Measurements from ENCODE around the gene METTL21C. TPM values are rescaled to one million over a fixed set of nuclear protein-coding genes. Genes with fewer than 3 reads are reported as not detected.

The METTL21C gene
- total RNA-seq, 2 donors from 2014 or later, result not detected

DNA sequence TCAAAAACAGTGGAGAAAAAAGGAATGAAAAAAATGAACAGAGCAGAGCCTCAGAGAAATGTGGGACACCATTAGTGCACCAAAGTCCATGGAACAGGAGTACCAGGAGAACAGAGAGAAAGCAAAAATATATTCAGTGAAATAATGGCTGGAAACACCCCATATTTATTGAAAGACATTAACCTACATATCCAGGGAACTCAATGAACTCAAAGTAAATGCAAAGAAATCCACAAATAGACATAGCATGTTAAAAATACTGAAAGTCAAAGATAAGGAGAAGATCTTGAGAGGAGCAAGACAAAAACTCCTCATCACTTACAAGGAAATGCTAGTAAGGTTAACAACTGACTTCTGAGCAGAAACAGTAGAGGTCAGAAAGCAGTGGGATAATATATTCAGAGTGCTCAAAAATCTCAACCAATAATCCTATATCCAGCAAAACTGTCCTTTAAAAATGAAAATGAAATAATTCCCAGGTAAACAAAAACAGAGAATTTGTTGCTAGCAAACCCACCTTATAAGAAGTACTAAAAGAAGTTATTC, 35.6 kb downstream of the METTL21C start:
- H3K36me3 ChIP-seq, result no peaks in the 10 kb centered on the region
- no peaks in the 10 kb centered on the region for H3K4me1 ChIP-seq (replicated peaks)
- intact Hi-C loops (cut with DNase I), result no loop called here
- TF ChIP-seq POLR2AphosphoS5 (IDR thresholded peaks at IDR 0.05) (no peak), POLR2A (IDR thresholded peaks at IDR 0.05) (no peak)
- TF ChIP-seq, protein P1, sequence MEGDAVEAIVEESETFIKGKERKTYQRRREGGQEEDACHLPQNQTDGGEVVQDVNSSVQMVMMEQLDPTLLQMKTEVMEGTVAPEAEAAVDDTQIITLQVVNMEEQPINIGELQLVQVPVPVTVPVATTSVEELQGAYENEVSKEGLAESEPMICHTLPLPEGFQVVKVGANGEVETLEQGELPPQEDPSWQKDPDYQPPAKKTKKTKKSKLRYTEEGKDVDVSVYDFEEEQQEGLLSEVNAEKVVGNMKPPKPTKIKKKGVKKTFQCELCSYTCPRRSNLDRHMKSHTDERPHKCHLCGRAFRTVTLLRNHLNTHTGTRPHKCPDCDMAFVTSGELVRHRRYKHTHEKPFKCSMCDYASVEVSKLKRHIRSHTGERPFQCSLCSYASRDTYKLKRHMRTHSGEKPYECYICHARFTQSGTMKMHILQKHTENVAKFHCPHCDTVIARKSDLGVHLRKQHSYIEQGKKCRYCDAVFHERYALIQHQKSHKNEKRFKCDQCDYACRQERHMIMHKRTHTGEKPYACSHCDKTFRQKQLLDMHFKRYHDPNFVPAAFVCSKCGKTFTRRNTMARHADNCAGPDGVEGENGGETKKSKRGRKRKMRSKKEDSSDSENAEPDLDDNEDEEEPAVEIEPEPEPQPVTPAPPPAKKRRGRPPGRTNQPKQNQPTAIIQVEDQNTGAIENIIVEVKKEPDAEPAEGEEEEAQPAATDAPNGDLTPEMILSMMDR (IDR thresholded peaks at IDR 0.05), result no peak
- H3K27ac ChIP-seq, result no peak overlapping the region
- no peaks in the 10 kb centered on the region for H3K9me3 ChIP-seq
- H3K27me3 ChIP-seq (replicated peaks; ENCODE audit: insufficient read depth), result no peaks in the 10 kb centered on the region
- DNase-seq (ENCODE audit: low spot score), result no peak
- H3K4me3 ChIP-seq, result no peak overlapping the region

DNA sequence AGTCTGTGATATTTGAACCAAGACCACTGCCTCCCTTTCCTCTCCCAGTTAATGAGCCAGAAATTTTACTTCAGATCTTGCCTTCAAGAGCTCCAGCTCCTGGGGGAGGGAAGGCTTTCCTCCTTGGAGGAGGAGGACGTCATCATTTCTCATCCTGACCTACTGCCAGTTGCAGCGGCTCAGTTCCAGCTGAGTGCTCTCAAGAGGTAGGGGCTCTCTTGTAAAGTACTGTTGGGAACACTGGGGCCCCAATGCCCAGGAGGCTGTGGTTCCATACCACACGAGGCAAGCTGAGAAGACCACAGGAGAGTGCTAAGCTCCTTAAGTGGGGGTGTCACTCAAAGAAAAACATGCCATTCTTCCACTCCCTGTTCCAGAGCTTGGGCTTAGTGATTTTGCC, 36.2 kb downstream of the METTL21C start:
- H3K27ac ChIP-seq, result no peak overlapping the region
- H3K27me3 ChIP-seq (replicated peaks; ENCODE audit: insufficient read depth), result no peaks in the 10 kb centered on the region
- no peak overlapping the region for H3K4me3 ChIP-seq
- intact Hi-C loops (cut with DNase I), result no loop called here
- no peaks in the 10 kb centered on the region for H3K9me3 ChIP-seq
- H3K4me1 ChIP-seq (replicated peaks), result no peaks in the 10 kb centered on the region
- 94% methylated on average over 3 of the region's 3 CpGs for WGBS
- TF ChIP-seq POLR2A (IDR thresholded peaks at IDR 0.05) (no peak), POLR2AphosphoS5 (IDR thresholded peaks at IDR 0.05) (no peak)
- TF ChIP-seq, protein P1 (IDR thresholded peaks at IDR 0.05), result no peak
- no peak for DNase-seq (ENCODE audit: low spot score)
- no peaks in the 10 kb centered on the region for H3K36me3 ChIP-seq

DNA sequence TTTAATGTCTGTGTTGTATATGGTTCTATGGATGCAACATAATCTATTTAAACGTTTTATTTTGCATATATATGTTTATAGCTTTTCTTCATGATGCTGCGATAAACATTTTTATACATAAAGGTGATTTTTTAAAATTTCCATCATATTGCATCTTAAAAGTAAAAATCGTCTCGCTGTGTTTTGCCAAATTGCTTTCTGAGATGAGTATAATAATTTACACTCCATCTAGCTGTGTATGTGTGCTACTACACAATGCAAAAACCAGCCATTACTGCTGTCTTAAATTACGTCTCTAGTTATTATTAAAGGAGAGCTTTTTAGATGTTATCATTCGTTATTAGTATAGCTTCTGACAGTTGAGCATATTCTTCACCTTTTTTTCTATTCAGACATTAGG, 37.2 kb downstream of the METTL21C start:
- no peak overlapping the region for H3K27ac ChIP-seq
- TF ChIP-seq, protein P1 (IDR thresholded peaks at IDR 0.05), result no peak
- TF ChIP-seq POLR2AphosphoS5 (IDR thresholded peaks at IDR 0.05), result no peak
- TF ChIP-seq POLR2A (IDR thresholded peaks at IDR 0.05), result no peak
- H3K27me3 ChIP-seq (replicated peaks; ENCODE audit: insufficient read depth), result no peaks in the 10 kb centered on the region
- no peak overlapping the region for H3K4me3 ChIP-seq
- WGBS, result 91% methylated on average over 6 of the region's 6 CpGs
- H3K36me3 ChIP-seq, result no peaks in the 10 kb centered on the region
- no peak for DNase-seq (ENCODE audit: low spot score)
- intact Hi-C loops (cut with DNase I), result no loop called here
- H3K4me1 ChIP-seq (replicated peaks), result no peaks in the 10 kb centered on the region
- no peaks in the 10 kb centered on the region for H3K9me3 ChIP-seq

DNA sequence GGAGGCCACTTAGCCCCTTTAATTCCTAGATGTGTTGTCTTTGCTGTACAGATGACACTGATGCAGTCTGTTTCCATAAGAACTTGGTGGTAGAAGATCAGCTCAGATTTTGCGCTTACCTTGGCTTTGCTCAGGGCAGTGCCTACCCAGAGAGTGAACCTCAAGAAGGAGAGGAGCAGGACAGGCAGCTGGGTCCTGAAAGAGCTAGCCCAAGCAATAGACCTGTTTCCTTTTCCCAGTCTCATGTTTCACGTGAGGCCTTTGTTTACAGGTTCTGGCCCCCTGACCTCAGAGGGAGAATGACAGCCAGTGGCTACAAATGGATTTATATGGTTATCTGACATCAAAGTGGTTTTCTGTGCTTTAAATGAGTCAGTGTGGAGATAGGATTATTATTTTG, 40.1 kb downstream of the METTL21C start:
- no peaks in the 10 kb centered on the region for H3K4me1 ChIP-seq (replicated peaks)
- TF ChIP-seq POLR2A (IDR thresholded peaks at IDR 0.05), result no peak
- TF ChIP-seq, protein P1 (IDR thresholded peaks at IDR 0.05), result no peak
- no peak for TF ChIP-seq POLR2AphosphoS5 (IDR thresholded peaks at IDR 0.05)
- no peak overlapping the region for H3K27ac ChIP-seq
- intact Hi-C loops (cut with DNase I), result no loop called here
- 78% methylated on average over 2 of the region's 2 CpGs for WGBS
- DNase-seq (ENCODE audit: low spot score), result no peak
- H3K36me3 ChIP-seq, result no peaks in the 10 kb centered on the region
- no peaks in the 10 kb centered on the region for H3K9me3 ChIP-seq
- H3K27me3 ChIP-seq (replicated peaks; ENCODE audit: insufficient read depth), result no peaks in the 10 kb centered on the region
- H3K4me3 ChIP-seq, result no peak overlapping the region

DNA sequence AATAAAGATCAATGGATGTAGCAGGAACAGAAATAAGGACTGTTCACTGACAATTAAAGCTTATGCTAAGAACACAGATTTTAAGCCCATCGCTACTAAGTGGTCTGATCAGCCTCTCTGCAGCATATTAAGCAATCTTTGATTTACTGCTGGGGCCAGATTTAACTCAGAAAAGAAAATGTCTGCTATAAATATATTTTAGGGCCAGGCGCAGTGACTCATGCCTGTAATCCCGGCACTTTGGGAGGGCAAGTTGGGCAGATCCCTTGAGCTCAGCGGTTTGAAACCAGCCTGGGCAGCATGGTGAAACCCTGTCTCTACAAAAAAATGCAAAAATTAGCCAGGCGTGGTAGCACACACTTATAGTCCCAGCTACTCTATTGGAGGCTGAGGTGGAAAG, 43.0 kb downstream of the METTL21C start:
- no peak for DNase-seq (ENCODE audit: low spot score)
- intact Hi-C loops (cut with DNase I), result no loop called here
- Histone ChIP-seq H3K9me3 (no peaks in the 10 kb centered on the region), H3K4me3 (no peak overlapping the region), H3K27me3 (replicated peaks; ENCODE audit: insufficient read depth) (no peaks in the 10 kb centered on the region), H3K4me1 (replicated peaks) (no peaks in the 10 kb centered on the region), H3K27ac (no peak overlapping the region), H3K36me3 (no peaks in the 10 kb centered on the region)
- WGBS, result 69% methylated on average over 5 of the region's 5 CpGs
- TF ChIP-seq POLR2AphosphoS5 (IDR thresholded peaks at IDR 0.05) (no peak), POLR2A (IDR thresholded peaks at IDR 0.05) (no peak)
- TF ChIP-seq, protein P1 (IDR thresholded peaks at IDR 0.05), result no peak
